Germinal center (tissue), 1 donor: ENCODE data around the gene HSD11B2.

Experiments
- DNase-seq: peaks from one replicate; pipeline ENCODE4 v3.0.0; 2012; ENCODE audit warnings: mixed read lengths, low spot score

HSD11B2 gene

DNA sequence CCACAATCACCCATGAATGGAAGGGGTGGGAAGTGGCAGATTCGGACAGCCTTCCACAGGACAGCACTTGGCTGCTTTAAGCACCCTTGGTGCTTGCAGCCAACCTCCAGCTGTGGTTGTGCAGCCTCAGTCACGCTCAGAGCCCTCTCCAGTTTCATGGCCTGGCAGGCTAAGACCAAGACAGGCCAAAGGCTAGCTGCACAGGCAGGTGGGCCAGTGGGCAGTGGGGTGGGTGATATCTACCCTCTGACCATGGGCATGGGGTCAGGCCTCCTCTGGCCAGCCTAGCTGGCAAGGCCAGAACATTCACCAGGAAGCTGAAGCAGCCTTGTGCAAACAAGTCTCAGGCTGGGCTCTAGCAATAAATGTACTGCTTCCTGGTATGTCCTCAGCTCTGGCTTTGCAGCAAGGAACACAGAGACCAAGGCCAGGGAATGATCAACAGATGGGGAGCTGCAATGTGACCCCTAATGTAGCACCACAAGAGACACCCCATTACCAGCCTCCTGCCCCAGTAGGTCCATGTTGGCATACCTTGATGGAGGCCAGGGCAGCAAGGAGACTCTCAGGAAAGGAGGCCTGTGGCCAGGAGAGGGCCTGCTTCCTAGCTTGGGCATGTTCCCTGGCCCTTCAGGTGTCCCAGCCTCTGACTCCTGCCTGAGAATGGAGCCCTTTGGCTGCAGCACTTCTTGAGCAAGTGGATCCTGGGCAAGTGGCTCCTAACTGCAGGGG, 20.9 kb downstream of the HSD11B2 start:
- DNase-seq = no peak

DNA sequence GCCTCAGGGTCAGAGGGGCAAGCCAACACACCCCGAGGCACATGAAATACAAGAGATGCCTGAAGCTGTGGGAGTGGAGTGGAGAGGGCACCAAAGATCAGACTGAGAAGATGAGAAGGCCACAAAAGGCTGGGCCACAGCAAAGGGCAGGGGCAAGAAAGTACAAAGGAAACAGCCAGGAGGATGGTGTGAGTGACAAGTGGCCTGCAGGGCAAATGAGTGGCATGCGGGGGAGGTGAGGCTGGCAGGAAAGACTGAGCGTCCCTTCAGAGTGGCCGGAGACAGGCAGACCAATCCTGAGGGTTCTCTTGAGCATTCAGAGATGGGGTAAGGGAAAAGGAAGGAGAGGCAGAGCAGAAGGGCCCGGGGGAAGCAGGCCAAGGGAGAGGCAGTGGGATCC, 23.2 kb downstream of the HSD11B2 start:
- no peak for DNase-seq

DNA sequence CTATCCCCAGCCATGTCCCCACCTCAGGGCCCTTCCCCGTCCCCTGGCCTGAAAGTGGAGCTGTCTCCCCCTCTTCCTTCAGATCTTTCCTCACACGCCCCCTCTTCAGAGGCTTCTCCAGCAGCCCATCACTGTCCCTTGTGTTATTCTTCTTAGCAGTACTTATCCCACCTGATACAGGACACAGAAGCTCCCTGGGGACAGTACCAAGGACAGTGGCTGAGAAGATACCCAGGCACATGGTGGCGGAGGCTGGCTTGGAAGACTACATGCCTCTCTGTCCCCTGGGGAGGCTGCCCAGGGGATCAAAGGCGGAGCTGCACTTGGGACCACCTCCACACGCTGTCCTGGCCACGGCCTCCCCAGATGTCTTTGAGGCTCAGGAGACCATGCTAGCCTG, 23.9 kb downstream of the HSD11B2 start:
- DNase-seq = no peak

DNA sequence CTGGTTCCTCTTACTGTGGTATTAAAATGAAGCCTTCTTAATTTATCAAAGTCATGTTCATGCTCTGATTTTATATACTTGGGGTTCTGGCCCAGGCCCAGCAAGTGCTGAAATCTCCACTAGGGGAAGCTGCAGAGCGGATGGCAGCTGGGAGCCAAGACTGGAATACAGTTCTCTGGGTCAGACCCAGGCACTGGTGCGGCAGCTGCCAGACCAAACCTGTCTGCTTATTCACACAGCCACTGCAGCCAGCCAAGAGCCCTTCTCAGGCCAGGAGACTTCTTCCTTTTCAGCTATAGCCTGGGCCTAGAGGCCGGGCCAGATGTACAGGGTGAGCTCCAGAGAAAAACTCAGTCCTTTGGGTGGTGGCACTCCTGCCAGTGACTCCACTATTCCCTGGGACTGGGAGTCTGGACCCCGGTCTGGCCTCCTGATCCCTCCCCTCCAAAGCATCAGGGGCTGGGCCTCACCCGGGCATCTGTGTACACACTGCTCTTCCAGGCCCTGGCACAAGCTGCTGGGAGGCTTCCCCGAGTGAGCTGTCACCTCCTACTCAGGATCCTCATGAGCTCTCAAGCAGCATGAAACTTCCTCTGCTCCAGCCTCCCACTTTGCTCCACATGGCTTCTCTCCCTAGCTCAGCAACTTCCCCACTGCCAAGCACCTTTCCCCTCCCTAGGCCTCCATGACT, 25.6 kb downstream of the HSD11B2 start:
- no peak for DNase-seq

DNA sequence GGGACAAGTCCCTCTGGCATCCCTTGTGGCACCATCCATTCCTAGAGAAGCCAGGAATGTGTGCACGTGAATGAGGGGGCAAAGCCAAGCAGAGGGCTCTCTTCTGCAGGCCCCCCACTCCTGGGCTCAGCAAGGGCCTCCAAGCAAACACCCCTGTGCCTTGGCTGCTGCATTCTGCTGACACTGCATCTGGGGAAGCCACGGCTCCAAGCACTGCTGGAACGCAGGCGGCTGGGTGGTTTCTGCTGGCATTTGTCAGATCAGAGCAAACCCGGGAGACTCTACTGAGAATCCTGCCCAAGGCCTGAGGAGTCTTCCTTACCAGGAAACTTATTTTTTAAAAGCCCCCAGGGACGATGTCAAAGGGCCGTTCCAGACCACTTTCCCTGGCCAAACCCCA, 26.7 kb downstream of the HSD11B2 start:
- DNase-seq = no peak

DNA sequence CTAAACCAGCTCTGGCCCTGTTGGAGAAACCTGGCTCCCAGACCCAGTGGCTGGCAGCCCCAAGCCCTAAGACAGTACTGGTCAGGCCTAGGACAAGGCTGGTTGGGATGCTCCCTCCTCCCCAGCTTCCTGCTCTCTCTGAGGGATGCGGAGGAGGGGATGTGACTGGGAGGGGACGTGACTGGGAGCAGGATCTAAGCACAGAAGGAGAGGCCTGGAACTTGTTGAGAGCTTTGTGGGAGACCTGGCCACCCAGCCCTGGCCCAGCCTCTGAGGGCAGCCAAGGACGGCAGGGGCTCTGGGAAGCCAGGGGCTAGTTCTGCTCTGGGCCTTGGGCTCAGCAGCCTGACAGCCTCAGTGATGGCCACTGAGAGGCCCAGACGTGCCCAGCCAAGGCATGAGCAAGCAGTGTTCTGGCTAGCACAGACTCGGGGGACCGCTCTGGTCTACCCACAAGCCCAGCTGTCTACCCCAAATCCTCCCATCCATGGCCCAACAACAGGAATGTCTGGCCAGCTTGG, 27.3 kb downstream of the HSD11B2 start:
- no peak for DNase-seq

DNA sequence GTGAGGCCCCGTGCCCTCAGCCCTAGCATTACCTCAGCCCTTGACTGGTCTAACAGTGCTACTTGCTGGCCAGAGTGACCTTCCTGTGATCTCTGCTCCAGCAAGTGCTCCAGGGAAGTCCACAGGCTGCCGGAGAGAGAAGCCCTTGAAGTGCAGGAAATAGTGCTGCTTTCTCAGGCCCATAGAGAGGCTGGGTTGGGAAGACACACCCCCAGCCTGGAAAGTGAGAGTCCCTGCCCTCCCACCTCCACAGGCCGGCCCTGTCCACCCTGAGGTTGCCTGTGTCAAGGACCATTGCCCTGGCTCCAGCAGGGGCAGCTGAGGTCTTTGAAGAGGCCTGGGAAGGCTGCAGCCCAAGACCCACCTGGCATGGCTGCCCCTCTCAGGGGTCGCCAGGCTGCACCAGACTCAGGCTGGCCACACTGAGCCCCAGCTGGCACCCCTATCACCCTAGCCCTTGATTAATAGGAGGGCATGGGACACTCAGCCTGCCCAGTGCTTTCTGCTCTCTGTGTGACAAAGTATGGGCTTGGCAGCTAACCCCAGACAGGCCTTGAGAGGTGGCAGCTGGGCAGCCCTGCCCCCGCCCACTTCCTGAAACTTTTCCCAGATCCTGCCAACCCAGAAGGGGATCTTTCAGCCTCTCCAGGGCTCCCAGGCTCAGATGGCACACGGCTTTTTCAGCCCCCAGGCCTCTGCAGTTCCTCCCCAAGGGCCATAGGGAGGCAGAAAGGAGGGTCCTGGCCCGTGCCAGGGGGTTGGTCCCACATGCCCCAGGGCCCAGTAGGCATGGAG, 28.3 kb downstream of the HSD11B2 start:
- DNase-seq = no peak

DNA sequence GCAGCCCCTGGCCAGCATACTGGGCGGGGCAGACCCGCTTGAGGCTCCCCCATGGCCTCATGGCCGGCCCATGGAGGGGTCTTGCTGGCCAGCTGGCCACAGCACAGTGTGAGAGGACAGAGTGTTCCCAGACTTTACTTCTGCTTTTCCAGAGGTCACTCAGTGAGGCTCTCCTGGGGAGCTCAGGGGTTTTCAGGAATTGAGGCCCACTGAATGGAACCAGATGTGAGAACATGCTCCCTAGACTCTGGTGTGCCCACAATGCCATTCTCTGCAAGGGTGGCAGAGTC, 28.9 kb downstream of the HSD11B2 start:
- no peak for DNase-seq

DNA sequence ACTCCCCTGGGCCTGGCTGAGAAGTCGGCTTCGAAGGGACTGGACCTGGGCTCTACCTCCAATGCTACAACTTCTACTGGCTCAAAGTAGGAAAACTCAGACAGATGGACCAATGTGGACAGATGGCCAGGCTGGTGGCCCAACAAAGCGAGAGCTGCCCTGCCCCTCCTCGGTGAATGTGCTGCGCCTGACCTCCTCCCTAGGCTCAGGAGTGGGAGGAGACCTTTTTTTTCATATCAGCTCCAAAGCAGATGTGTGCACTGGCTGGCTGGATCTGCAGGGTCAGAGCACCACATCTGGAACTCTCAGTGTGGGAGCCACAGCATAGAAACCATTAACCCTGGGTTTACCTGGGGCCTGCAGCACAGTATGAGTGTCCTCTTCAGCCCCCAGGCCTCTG, 29.2 kb downstream of the HSD11B2 start:
- DNase-seq = no peak

DNA sequence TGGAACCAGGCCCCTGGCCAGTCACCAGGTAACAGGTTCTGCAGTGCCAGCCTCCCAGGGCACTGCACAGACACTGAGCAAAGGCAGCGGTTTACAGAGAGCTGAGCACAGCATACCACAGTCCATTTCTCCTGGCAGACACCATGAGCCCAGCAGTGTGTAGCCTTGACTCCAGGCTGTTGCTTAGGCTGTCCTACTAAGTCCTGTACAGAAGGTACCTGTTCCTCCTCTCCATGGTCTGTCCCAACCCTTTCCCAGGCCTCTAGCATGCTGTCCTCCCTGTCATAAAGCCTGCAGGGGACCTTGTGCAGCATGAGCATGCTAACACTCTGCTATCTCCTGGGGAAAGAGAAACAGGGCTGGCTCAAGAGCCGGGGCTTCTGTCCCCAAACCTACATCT, 30.0 kb downstream of the HSD11B2 start:
- no peak for DNase-seq

DNA sequence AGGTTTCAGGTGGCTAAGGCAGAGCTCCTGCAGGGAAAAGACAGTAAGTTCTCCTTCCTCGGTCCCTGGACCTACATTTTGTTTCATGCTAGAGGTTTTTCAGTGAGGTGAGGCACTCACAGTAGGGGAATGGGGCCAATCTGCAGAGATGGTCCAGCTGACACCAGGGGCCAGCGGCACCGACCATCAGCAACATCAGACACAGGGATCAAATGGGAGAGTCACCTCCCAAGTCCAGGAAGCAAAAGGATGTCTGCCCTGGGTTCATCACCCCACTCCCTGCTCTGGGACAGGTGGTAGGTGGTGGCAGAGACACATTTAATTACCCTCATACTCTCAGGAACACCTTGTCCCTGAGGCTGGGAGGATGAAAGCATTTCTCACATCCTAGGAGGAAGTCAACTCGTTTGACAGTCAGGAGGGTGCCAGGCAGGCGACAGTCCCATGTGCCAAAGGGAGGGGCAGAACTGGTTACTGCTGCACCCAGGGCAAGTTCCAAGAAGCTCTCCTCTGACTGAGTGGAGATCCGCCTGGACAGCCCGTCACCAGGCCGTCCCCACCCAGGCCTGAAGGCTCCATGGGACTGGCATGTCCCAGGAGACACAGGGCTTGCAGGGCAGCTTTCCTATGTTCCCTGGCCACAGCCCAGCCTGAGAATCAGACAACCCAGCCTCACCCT, 30.8 kb downstream of the HSD11B2 start:
- DNase-seq = no peak

DNA sequence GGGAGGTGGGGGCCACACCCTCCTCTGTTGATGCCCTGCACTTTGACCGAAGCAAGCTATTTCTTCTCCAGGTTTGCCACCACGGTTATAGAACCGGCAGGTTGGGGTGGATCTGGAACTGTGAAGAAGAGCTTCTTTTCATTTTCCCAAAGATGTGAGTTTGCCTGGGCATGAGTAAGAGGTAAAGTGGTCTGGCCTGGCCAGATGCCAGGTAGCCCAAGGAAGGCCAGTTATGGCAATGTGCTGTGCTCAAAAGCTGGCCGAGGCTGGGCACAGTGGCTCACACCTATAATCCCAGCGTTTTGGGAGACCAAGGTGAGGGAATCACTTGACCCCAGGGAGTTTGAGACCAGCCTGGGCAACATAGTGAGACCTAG, 31.3 kb downstream of the HSD11B2 start:
- no peak for DNase-seq

DNA sequence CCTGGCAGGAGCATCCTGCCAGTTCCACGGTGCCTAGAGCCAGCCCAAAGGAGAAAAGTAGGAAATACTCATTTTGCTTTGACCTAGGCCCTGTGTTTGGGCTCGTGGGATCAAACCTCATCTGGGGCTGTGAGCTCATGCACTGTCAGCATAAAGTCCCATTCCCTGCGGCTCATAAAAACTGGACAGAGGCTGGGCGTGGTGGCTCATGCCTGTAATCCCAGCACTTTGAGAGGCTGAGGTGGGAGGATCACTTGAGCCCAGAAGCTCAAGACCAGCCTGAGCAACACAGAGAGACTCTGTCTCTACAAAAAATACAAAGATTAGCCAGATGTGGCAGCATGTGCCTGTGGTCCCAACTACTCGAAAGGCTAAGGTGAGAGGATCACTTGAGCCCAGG, 32.1 kb downstream of the HSD11B2 start:
- no peak for DNase-seq

DNA sequence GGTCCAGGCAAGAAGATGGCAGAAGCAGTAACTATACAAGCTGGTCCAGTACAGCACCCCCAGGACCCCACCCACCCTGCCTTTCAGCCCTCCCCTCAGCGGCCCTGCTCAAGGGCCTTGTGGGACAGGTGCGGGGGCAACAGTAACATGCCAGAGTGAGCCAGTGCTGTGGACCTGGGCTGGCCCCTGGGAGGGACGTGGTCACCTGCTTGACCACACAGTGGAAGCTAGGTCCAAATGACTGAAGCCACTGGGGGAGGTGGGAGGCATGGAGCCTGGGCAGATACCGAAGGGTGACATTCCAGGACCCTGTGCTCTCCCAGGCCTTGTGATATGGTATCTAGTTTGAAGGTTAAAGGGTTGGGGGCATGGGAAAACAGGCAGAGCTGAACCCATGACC, 32.8 kb downstream of the HSD11B2 start:
- no peak for DNase-seq

DNA sequence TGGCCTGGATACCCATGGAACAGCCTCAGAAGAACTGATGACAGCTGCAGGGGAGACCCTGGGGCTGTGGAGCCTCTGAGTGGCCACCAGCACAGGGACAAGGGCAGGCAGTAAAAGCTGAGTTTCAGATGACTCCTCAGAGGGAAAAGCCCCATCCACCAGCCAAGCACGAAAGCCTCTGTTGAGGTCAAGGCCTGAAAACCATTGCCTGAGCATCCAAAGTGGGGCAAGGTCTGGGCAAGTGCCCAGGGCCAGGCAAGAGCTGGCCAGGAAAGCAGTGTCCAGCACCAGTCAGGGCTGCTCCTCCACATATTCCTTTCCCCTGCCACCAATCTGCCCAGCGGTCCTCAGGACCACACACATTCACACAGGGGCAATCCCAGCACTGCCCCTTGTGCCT, 33.6 kb downstream of the HSD11B2 start:
- no peak for DNase-seq

DNA sequence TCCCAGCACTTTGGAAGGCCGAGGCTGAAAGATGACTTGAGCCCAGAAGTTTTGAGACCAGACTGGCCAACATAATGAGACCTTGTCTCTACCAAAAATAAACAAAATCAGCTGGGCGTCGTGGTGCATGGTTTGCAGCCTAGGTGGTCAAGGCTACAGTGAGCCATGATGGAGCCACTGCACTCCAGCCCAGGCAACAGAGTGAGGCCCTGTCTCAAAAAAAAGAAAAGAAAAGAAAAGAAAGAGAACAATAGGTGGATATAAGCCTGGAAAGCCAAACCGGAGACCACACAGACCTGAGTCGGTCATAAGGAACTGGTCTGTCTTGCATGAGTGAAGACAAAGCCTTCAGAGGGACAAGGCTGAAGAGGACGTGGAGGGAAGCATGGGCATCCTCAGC, 35.7 kb downstream of the HSD11B2 start:
- DNase-seq = no peak

DNA sequence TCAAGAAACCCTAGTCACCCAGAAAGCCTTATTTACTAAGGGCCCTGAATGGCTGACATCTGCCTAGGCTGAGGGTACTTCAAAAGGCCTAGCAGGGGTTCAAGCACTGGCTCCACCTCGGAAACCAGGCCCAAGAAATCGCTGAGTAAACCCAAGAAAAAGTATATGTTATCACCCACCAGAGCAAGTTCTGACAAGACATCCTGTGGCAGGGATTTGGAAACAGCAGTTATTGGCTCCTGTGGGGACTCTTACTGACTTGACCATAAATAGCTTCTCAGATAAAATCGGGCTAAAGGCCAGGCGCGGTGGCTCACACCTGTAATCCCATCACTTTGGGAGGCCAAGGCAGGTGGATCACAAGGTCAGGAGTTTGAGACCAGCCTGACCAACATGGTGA, 37.8 kb downstream of the HSD11B2 start:
- no peak for DNase-seq

DNA sequence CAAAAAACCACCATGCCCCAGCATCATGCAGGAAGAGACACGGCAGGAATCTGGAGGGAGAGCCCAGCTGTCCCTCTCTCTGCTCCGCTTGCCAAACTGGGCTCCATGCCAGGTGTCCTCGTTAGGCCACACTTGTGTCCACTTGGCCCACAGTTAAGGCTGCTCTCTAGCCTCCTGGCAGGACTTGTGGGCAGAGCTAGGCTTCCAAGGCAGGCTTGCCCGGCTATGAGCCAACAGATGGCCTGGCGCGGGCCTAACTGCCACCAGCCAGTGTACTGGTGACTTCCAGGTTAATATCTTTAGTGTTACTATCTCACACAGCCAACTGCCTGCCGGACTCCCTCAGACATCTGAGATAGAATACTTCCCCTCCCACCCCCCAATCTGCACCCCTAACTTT, 39.4 kb downstream of the HSD11B2 start:
- DNase-seq = no peak

DNA sequence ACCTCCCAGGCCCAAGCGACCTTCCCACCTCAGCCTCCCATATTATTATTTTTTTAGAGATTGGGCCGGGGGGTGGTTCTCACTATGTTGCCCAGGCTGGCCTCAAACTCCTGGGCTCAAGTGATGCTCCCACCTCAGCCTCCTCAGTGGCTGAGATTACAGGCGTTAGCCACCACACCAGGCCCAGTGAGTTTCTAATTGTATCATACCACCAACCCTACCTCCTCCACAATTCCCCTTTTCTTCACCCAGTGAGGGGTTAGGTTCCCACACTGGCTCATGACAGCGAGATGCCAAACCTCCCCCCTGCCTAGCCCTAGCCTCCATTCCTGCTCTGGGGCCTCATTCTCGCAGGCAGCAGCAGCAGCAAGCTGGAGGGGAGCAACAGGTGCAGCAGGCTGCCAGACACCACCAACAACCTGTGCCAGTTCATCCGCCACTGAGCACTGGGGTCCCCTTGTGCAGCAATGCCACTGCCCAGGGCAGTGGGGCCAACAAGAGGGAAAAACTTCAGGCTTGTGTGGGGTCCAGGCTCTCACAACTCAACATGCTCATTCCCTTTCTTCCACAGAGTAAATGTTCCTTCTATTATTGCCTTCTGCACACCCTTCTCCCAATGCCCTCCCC, 41.0 kb downstream of the HSD11B2 start:
- no peak for DNase-seq

DNA sequence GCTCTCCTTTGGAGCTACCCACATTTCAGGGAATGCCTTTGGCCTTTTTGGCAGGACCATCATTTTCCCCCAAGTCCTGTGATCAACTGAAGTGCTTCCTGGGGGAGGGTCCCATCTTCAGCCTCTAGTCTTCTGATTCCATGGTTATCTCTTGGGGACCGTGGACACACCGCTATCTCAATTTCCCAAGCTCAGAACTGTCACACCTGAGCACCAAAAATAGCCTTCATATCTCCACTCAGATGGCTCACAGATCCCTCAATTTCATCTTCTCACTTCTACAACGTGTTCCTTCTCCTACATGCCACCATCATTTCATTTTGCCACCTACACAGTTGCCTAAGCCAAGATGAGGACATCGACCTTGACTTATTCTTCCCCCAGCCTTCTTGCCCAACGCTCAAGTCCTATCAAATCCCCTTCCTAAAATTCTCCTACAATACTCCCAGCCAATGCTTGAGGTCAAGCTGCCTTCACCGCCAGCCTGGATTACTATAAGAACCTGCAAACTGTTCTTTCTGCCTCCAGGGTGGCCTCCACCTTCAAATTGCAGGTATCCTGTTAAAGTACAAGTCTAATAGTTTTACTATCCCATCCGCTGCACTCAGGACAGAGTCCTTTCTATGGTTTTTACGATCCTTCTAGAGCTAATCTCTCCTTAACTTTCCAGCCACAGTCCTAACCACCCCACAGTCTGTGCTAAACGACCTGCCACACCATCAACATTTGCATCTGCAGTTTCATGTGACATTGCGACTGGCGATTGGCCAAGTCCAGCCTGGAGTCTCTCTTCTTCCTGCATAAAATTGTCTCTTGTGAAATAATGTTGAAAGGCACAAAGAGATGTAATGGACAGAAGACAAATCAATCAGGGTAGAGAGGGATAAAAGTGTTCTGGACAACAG, 43.9 kb downstream of the HSD11B2 start:
- DNase-seq = no peak

DNA sequence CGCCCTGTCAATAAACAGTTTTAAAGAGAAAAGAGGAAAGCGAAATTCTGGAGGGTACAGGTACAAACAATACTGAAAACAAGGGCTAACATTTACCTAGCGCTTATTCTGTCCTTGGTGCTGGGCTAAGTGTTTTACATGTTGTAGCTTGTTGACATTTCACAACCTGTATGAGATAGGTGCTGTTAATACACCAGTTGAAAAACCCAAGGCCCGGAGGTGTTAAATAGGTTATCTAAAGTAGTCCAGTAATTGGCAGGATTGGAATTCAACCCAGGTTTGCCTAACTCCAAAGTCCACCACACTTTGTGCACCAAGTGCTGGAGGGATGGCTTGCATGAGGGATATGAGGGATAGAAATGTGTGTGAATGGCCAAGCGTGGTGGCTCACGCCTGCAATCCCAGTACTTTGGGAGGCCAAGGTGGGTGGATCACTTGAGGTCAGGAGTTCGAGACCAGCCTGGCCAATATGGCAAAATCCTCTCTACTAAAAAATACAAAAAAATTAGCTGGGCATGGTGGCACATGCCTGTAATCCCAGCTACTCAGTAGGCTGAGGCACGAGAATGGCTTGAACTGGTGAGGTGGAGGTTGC, 47.1 kb downstream of the HSD11B2 start:
- no peak for DNase-seq
